ENCODE results near the gene ZSWIM5. TPM values are rescaled to one million over a fixed set of nuclear protein-coding genes. Genes with fewer than 3 reads are reported as not detected.
"Not testable (repeated sequence)": the region's sequence is repeated elsewhere in the genome, so short reads cannot be mapped to it uniquely, and the experiment has no call there.

Gene ZSWIM5
- total RNA-seq, 1 experiment from 2014 or later, result 7.9 TPM

- Histone ChIP-seq H3K27me3 (ENCODE audit: control insufficient read depth, insufficient read depth, low read length) (no peaks in the 10 kb centered on the region; the same call in 1 of the 2 replicates), H3K4me1 (ENCODE audit: control insufficient read depth, insufficient read depth, low read length) (no peaks in the 10 kb centered on the region), H3K36me3 (ENCODE audit: control insufficient read depth, insufficient read depth, low read length) (no peaks in the 10 kb centered on the region), H3K27ac (ENCODE audit: low read length) (no peak overlapping the region), H3K4me3 (ENCODE audit: low read depth in 2 of 2, low read length in 2 of 2) (no peak overlapping the region), H3K9me3 (ENCODE audit: control insufficient read depth, insufficient read depth, low read depth, low read length) (no peaks in the 10 kb centered on the region; the same call in 1 of the 2 replicates)
- in situ Hi-C loops (cut with HindIII; ENCODE audit: low pct_unique_long_range_greater_than_20kb, low sequenced_read_pairs) (no loop called here), intact Hi-C loops (cut with micrococcal nuclease; ENCODE audit: unreplicated experiment) (no loop called here)
- CTCF ChIA-PET, result no interaction called here
- TF ChIP-seq SIN3A (IDR thresholded peaks at IDR 0.05; ENCODE audit: borderline replicate concordance, insufficient read depth, low read depth, low read length) (no peak), TCF7L2 (IDR thresholded peaks at IDR 0.05; ENCODE audit: low read depth, low read length) (no peak), POLR2AphosphoS5 (IDR thresholded peaks at IDR 0.05; ENCODE audit: low read depth, low read length) (no peak), CTCF (IDR thresholded peaks at IDR 0.05) (no peak), REST (IDR thresholded peaks at IDR 0.05; ENCODE audit: insufficient read depth in 1 of 2, low read depth in 2 of 2, low read length in 1 of 2) (no peak)
- POLR2A ChIA-PET, result no interaction called here
- BruUV-seq (replicated peaks), result no TSS peak
- DNase-seq (ENCODE audit: low read depth, low spot score) (no peak), ATAC-seq (no peak)
Measured at GRCh38 chr1:45250544-45250943, 44.1 kb upstream of the ZSWIM5 start.

- H3K36me3 ChIP-seq (ENCODE audit: control insufficient read depth, insufficient read depth, low read length); H3K4me3 ChIP-seq (ENCODE audit: low read depth in 2 of 2, low read length in 2 of 2); H3K4me1 ChIP-seq (ENCODE audit: control insufficient read depth, insufficient read depth, low read length); CTCF ChIA-PET; intact Hi-C loops (cut with micrococcal nuclease; ENCODE audit: unreplicated experiment); BruUV-seq (replicated peaks); H3K27me3 ChIP-seq (ENCODE audit: control insufficient read depth, insufficient read depth, low read length); in situ Hi-C loops (cut with HindIII; ENCODE audit: low pct_unique_long_range_greater_than_20kb, low sequenced_read_pairs); ATAC-seq; H3K9me3 ChIP-seq (ENCODE audit: control insufficient read depth, insufficient read depth, low read depth, low read length); H3K27ac ChIP-seq (ENCODE audit: low read length); POLR2A ChIA-PET; DNase-seq (ENCODE audit: low read depth, low spot score): not testable (repeated sequence)
Measured at GRCh38 chr1:45248004-45248403, 41.6 kb upstream of the ZSWIM5 start.

- ATAC-seq (peak; percentile 93), DNase-seq (ENCODE audit: low read depth, low spot score) (peak; percentile 41)
- no peaks in the 10 kb centered on the region for H3K27me3 ChIP-seq (ENCODE audit: control insufficient read depth, insufficient read depth, low read length)
- no peaks in the 10 kb centered on the region for H3K4me1 ChIP-seq (ENCODE audit: control insufficient read depth, insufficient read depth, low read length)
- BruUV-seq (replicated peaks), result no TSS peak
- in situ Hi-C loops (cut with HindIII; ENCODE audit: low pct_unique_long_range_greater_than_20kb, low sequenced_read_pairs), result no loop called here
- no peak overlapping the region for H3K4me3 ChIP-seq (ENCODE audit: low read depth in 2 of 2, low read length in 2 of 2)
- intact Hi-C loops (cut with micrococcal nuclease; ENCODE audit: unreplicated experiment), result no loop called here
- H3K36me3 ChIP-seq (ENCODE audit: control insufficient read depth, insufficient read depth, low read length), result no peaks in the 10 kb centered on the region
- no peak overlapping the region for H3K27ac ChIP-seq (ENCODE audit: low read length)
- H3K9me3 ChIP-seq (ENCODE audit: control insufficient read depth, insufficient read depth, low read depth, low read length), result peaks cover 3% of the 10 kb centered on the region; the same call in 1 of the 2 replicates
- POLR2A ChIA-PET, result no interaction called here
- CTCF ChIA-PET, result no interaction called here
- no peak for TF ChIP-seq POLR2AphosphoS5 (IDR thresholded peaks at IDR 0.05; ENCODE audit: low read depth, low read length)
- no peak for TF ChIP-seq CTCF (IDR thresholded peaks at IDR 0.05)
- TF ChIP-seq TCF7L2 (IDR thresholded peaks at IDR 0.05; ENCODE audit: low read depth, low read length), result no peak
- no peak for TF ChIP-seq SIN3A (IDR thresholded peaks at IDR 0.05; ENCODE audit: borderline replicate concordance, insufficient read depth, low read depth, low read length)
- TF ChIP-seq REST (IDR thresholded peaks at IDR 0.05; ENCODE audit: insufficient read depth in 1 of 2, low read depth in 2 of 2, low read length in 1 of 2), result no peak
Measured at GRCh38 chr1:45246760-45247159, 40.4 kb upstream of the ZSWIM5 start.

- H3K27me3 ChIP-seq (ENCODE audit: control insufficient read depth, insufficient read depth, low read length); H3K4me3 ChIP-seq (ENCODE audit: low read depth in 2 of 2, low read length in 2 of 2); CTCF ChIA-PET; H3K36me3 ChIP-seq (ENCODE audit: control insufficient read depth, insufficient read depth, low read length); DNase-seq (ENCODE audit: low read depth, low spot score); in situ Hi-C loops (cut with HindIII; ENCODE audit: low pct_unique_long_range_greater_than_20kb, low sequenced_read_pairs); H3K27ac ChIP-seq (ENCODE audit: low read length); H3K9me3 ChIP-seq (ENCODE audit: control insufficient read depth, insufficient read depth, low read depth, low read length); ATAC-seq; POLR2A ChIA-PET; BruUV-seq (replicated peaks); intact Hi-C loops (cut with micrococcal nuclease; ENCODE audit: unreplicated experiment); H3K4me1 ChIP-seq (ENCODE audit: control insufficient read depth, insufficient read depth, low read length): not testable (repeated sequence)
Measured at GRCh38 chr1:45246359-45246758, 40.0 kb upstream of the ZSWIM5 start.
